HG03108 (cell line): ENCODE measurements around the gene KNDC1.
"Not testable (repeated sequence)": the region's sequence is repeated elsewhere in the genome, so short reads cannot be mapped to it uniquely, and the experiment has no call there.

ENCODE experiments used
- ATAC-seq: cut with Tn5 transposase; IDR thresholded peaks from one replicate; pipeline ENCODE4 v1.9.1; 2021; ENCODE audit warnings: moderate library complexity; ENCODE audit not compliant: unreplicated experiment

The KNDC1 gene

GRCh38 chr10:133254421-133255120 is 94.6 kb downstream of the KNDC1 start:
- ATAC-seq, result no peak

- ATAC-seq, result no peak
These were observed 95.3 kb downstream of the KNDC1 start for GRCh38 chr10:133255323-133255722.

DNA sequence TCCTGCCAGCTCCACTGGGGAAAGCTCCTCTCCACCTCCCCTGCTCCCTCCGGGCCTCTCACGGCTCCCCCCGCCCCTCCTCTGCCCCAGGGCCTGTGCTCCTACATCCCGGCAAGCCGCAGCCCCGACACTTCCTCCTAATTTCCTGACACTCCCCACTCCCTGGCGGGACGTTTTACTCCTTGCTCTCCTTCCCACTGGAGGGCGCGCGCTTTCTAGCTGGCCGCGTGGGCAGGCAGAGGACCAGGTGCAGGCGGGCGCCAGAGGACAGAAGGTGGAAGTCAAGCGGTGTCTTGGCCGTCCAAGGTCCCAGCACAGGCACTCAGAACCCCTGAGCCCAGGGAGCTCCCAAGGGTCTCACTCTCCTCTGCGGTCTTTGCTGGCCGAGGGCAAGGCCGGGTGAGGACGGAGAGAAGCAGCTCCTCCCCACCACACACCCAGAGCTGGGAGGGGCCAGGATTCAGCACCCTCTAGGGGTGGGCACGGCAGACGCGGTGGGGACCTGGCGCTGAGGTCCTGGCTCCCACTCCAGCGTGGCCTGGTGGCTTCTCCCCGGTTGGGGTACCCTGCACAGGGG is 97.6 kb downstream of the KNDC1 start:
- ATAC-seq, result no peak

DNA sequence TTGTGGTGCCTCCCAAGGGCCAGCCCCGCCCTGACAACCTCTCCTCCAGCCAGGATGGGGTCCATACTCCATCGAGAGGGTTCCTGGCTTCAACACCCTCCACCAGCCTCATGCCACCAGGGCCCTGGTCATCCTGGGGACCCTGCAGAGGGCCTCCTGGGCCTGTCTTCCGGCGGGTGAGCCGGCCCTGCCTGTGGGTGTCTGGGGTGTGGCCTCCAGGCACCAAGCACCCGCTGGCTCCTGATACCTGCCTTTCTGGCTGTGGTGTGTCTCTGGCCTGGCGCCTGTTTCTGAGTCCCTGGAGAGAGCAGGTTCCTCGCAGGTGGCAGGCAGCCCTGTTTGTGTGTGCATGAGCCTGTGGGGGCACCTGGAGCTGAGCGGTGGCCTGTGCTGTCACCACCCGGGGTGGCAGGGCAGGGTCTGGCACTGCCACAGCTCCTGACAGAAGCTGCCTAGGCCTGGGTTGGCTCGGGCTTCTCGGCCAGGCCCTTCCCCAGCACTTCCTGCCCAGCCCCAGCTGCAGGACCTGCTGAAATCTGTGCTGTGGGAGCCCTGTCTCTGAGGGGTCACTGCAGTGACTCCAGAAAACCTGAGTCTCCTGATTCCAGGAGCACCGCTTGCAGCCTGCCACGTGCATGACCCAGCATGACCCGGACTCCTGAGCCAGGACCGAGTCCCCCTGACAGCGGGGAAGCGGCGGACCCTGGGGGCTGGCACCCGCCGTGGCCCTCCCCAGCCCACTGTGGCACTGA is 98.2 kb downstream of the KNDC1 start:
- ATAC-seq, result no peak

- ATAC-seq, result no peak
These were observed 99.0 kb downstream of the KNDC1 start for GRCh38 chr10:133258818-133259601.

- ATAC-seq, result no peak
These were observed 99.6 kb downstream of the KNDC1 start for GRCh38 chr10:133259602-133259989.

GRCh38 chr10:133260895-133261725 is 101.1 kb downstream of the KNDC1 start:
- ATAC-seq, result peak; percentile 32

GRCh38 chr10:133261726-133262325 is 101.8 kb downstream of the KNDC1 start:
- ATAC-seq, result peak; percentile 51

DNA sequence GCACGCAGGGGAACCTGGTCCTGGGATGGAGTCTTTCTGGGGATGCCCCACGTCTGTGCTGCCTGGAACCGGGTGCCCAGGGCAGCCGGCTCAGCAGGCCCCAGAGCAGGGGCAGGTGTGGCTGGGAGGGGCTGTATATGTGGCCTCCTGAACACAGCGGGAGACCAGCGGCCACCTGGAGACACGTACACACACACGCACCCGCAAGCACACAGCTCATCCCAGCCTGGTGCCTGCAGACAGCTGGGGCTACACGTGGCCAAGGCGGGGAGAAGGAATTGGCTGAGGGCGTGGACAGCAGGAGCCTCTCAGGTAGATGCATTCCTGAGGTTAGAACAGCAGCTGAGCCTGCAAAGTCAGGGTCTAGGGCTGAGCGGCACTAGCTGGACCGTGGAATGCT is 102.7 kb downstream of the KNDC1 start:
- no peak for ATAC-seq

DNA sequence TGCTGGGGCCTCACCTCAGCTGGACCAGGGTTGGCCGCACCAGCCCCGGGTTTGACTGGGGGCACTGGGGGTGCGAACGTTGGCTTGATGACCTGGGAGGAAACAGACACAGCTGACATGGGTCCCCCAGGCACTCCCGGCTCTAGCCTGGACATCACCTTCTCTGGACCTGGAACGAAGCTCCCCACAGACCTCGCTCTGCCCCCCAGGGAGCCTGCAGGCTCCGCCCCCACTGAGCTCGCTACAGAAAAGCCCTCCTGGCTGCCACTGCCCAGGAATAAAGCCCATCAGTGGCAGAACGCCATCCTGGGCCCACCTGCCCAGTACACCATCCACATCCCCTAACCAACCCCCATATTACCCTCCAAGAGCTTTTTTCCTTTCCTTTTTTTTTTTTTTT is 103.7 kb downstream of the KNDC1 start:
- ATAC-seq, result no peak

GRCh38 chr10:133264461-133264860 is 104.4 kb downstream of the KNDC1 start:
- no peak for ATAC-seq

DNA sequence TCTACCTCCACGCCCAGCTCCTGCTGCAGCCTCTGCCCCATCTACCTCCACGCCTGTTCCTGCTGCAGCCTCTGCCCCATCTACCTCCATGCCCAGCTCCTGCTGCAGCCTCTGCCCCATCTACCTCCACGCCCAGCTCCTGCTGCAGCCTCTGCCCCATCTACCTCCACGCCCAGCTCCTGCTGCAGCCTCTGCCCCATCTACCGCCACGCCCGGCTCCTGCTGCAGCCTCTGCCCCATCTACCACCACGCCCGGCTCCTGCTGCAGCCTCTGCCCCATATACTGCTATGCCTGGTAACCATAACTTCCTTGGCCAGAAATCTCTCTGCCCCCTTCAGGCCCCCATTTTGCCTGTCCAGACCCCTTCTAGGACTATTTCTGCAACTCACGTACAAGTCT is 105.0 kb downstream of the KNDC1 start:
- ATAC-seq, result not testable (repeated sequence)

DNA sequence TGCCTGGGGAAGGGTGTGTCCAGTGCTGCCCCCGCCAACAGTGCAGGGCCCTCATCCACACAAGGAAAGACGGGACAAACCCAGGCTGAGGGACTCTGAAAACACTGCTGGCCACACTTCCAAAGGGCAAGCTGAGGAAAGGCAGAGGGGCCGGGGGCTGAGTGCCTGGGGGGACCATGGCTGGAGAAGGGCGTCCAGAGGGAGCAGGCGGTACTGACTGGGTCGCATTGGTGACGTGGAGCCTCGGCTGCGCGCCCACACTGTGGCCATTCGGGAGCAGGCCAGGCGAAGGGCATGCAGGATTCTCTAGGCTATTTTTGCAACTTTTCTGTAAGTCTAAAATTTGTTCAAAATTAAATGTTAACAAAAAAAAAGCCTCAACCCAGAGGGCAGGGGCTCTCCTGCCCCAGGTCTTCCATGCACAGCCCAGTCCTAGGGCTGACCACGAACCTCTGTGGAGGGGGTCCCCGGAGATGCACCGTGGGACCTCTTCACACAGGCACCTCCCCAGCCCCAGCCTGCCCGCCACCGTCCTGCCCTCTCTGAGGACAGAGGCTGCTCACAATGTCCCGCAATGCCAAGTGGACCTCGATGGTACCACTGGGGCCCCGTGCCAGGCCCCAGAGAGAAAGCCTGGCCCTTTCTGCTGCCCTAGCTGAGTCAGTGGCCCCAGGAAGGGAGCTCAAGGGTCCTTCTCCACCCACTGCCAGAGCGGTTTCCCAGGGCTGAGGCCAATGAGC is 106.2 kb downstream of the KNDC1 start:
- no peak for ATAC-seq

DNA sequence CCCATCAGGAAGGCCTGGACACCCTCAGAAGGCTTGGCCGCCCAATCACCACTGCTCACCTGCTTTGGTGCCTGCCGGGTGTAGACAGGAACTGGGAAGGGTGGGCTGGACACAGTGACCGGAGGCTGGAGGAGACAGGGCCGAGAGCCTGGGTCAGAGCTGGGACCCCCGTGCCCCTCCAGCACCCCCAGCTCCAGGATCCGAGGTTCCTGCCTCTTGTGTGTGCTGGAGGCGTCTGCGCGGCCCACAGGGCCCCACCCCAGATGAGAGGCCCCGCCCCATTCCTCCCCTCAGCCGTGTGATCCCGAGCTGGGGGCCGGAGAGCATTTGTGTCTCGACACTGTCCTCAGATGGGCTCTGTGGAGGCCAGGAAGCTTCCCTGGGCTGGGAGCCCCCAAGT is 107.3 kb downstream of the KNDC1 start:
- ATAC-seq, result no peak

- no peak for ATAC-seq
These were observed 107.8 kb downstream of the KNDC1 start for GRCh38 chr10:133267829-133268228.

DNA sequence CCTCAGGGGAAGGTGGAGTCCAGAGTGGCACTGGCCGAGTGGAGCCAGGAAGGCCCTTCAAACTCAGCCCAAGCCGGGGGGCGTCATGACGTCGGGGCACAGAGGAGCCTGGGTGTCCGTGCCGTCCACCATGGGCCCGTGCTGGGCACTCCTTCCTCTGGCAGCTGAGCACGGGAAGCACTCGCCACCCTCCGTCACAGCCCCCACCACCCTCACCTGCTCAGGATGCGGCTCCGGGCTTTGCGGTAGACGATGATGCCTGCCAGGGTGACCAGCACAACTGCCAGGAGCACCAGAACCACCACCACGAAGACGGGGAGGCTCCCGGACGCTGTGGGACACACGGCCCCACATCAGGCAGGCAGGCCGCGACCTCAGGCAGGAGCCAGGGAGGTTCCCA is 108.5 kb downstream of the KNDC1 start:
- no peak for ATAC-seq

- ATAC-seq, result no peak
These were observed 109.3 kb downstream of the KNDC1 start for GRCh38 chr10:133269367-133269766.

GRCh38 chr10:133270204-133270603 is 110.2 kb downstream of the KNDC1 start:
- no peak for ATAC-seq

DNA sequence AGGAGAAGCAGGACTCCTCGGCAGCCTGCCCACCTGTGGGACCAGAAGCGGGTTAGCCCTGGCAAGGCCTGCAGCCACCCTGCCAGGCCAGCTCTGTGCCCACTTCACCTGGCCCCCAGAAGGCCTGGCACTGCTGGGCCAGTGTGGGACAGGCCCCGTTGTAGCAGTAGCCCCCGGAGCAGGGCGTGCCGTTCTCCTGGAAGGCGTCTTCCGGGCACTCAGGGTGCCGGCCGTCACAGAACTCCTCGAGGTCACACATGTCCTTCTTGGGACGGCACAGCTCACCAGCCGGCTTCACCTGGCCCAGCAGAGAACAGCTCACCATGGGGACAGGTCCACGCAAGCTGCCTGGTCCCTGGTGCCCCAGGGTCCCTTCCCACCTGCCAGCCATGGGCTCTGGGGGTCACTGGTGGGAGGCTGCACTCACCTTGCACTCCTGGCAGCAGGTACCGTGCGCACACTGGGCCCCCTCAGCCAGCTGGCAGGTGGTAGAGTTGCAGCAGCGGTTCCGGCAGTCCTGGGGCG is 110.8 kb downstream of the KNDC1 start:
- ATAC-seq, result no peak
